NCI-H146 treated with DMSO at 0.1 percent for 48 hours (cell line): ENCODE results near the gene CFAP45.
A peak's percentile ranks its signal among the peaks of the same experiment; 100 is the strongest.

Source experiments
- DNase-seq: peaks from one replicate; lab custom pipeline; 2025; ENCODE audit not compliant: unreplicated experiment; lab: John Stamatoyannopoulos, UW

Gene CFAP45

DNA sequence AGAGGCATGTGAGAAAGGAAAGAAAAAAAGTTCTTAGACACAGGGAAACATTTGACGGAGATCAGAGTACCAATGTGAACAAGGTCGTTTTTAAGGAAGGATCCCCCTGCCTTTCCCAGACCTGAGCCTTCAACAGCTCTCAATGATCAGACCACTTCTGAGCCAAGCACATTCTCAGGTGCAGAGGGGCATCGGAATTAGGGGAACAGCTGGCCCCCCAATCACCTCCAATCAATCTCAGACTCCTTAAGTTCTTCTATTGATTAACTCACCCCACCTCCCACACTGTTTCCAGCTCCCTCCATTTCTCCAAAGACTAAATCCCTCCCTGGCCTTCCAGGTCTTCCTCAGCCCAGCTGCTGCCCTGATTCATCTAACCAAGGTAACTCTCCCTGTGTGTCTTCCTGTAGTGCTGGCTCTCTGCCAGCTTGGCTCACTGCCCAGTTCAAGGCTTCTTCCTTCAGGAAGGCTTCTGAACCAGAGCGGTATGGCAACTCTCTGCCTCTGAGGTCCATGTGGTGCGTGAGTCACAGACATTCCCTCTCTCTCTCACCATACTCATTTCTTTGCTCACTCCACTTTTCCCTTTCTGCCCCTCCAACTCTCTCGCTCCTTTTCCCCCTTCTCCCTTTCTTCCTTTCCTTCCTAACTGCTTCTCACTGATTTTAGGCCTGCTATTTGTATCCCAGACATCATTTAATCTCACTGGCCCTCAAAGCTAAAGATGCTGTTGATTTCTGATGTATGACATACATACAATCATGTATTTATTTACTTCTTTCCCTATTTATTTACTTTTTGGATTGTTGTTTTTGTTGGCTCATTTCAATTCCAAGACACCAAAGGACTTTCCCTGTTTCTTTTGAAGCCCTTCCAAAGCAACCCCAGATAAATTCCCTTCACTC, 18.1 kb downstream of the CFAP45 start:
- DNase-seq, result peak; percentile 81

DNA sequence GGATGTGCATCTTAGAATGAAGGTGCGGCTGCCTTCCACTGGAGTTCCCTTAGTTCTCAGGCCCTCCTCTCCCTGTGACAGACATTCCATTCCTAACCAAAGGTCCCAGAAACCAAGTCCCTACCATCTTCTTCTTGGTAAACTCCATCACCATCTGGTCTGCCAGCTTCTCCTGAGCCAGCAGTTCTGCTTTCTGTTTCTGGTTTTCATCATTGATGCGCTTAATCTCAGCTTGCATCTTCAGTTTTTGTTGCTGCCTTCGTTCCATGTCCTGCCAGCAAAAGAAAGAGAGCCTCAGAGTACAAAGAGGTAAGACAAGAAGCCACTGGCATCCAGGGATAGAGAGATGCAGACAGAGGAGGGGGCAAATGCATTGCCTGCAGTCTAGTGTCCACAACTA, 19.5 kb downstream of the CFAP45 start:
- no peak for DNase-seq

DNA sequence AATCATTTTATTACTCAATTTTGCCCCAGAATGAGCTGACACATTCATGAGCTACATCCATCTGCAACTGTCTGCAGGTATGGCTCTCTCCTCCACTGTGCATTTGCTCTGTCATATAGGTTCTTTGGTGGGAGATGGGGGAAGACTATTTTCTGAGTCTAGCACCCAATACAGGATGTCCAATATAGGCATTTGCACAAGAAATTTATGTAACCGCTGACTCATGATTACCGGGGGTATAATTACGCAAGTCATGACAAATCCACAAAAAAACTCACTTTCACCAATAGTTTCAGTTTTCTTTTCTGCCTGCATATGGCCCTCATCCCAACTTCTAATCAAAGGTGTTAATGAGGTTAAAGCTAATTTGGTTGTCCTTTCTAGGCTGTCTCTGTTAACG, 20.0 kb downstream of the CFAP45 start:
- no peak for DNase-seq

DNA sequence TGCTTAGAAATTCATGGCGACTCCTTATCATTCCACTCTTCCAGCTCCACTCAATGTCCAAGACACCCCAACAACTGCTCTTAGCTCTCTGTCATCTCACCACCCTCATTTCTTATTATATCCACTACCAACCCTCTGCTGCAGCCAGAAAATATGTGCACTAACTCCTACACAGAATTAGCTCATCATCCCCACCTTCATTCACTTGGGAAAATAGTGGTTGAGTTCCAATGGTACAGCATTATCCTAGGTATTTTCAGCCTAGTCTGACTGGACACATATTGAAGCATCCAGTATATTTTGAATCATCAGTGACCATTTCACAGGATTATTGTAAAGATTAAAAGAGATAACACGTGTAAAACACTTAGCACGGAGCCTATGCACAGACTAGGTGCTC, 20.8 kb downstream of the CFAP45 start:
- DNase-seq, result no peak

- no peak for DNase-seq
Measured at GRCh38 chr1:159877695-159878444, 22.1 kb downstream of the CFAP45 start.

- DNase-seq, result no peak
Measured at GRCh38 chr1:159873530-159874143, 26.3 kb downstream of the CFAP45 start.

DNA sequence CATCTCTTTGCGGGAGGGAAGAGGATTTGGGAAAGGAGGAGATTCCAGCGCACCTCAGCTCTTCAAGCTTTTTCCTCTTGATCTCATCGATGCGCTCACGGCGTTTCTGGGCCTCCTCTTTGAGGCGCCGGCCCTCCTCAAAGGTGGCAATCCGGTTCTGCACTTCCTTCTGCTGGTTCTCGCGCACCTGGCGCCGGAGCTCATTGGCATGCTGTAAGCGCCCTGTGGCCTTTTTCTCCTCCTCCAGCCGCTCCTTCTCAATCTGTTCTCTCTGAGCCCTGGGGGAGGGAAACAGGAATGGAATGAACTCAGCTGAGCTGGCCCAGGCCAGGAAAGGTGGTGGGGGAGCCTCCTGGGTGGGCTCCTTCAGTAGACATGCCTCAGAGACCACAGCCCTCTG, 27.1 kb downstream of the CFAP45 start:
- no peak for DNase-seq

- DNase-seq, result no peak
Measured at GRCh38 chr1:159870704-159871103, 29.3 kb downstream of the CFAP45 start.

GRCh38 chr1:159869607-159870006, 30.4 kb downstream of the CFAP45 start:
- no peak for DNase-seq

DNA sequence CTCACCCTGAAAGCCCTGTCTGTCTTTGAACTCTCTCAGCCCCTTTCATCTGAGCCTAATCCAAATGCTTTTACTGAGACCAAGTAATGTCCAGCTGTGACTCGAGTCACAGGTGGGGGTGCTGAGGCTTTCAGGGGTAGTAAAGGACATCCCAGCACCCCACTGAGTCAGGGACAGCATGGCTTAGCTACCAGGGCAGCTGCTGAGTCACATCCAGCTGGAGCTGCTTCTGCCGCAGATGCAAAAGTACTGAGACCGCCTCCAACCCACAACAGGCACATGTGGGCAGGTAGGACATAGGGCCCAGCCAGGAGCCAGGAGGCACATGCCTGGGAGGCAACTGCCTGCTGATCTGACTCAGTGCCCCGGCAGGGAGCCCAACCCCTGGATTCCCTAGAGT, 30.8 kb downstream of the CFAP45 start:
- DNase-seq, result no peak

DNA sequence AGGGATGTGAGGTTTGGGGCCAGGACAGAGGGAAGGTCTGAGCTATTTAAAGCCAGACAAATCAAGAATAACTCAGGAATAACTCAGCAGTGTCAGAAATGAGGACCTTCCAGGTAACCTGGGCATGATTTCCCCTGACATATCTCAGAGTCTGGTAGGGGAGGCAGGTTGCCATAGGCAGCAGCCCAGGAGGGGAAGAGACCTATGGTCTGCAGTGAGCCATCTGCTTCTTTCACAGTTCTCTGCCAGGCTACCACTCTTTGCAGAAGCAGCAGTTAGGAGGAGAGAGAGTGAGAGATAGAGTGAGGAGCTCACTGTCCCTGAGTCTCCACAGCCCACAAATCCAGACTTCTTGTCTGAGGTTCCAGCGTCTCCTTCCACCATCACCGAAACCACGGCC, 31.2 kb downstream of the CFAP45 start:
- DNase-seq, result no peak

GRCh38 chr1:159867664-159868026, 32.3 kb downstream of the CFAP45 start:
- peak; percentile 64 for DNase-seq

DNA sequence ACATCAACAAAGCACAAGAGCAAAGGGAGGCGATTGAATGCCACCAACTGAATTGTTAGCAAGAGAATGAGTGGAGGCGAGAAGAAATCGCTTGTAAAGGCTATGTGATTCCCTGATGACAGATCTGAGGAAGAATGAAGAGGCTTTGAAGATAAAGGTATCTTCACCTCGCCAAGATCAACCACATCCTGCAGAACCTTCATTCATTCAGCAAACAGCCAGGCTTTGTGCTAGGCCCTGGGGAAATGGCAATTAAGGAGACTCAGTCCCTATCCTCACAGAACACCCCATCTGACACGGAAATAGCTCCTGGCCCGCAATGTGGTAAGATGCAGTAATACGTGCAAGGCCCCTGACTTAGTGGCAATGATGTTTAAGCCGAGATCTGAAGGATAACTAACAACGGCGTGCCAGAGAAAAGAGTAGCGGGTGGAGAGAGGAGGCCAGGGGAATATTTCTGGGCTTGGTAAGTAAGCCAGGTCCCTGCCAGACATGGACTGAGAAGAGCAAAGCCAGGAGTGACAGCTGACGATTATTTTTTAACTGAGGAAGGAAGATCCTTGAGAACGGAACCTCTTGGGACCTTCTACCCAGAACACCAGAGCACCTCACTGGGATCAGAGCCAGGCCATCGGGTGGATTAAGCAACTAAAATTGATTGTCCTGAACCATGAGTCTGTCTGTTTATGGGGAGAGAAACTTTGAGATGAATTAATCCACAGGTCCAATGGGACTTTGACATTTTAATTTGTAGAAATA, 32.9 kb downstream of the CFAP45 start:
- no peak for DNase-seq

GRCh38 chr1:159866066-159866465, 33.9 kb downstream of the CFAP45 start:
- no peak for DNase-seq

- no peak for DNase-seq
Measured at GRCh38 chr1:159864262-159864661, 35.7 kb downstream of the CFAP45 start.

DNA sequence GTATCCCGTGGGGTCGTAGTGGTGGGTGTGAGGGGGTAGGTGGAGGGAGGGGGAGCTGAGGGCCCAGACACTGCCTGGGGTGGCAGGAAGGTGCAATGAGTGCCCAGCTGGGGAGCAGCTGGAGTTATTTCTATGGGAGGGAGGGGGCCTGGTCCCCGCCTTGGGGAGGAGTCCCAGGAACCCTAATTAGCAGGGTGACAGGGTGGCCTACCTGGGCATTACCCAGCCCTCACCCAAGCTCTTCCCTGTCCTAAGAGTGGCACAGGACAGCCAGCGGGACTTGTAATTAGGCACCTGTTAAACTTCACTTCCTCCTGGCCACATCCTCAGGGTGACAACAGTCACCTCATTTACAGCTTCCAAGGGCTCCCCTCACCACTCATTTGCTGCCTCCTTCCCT, 37.4 kb downstream of the CFAP45 start, which contains the start of gene VSIG8:
Gene VSIG8 (minus strand): TSS at position 101 of the 400 bp plus-strand sequence. CDS start 136 bp downstream, outside the sequence.
- no peak for DNase-seq

- no peak for DNase-seq
Measured at GRCh38 chr1:159862031-159862430, 37.9 kb downstream of the CFAP45 start.

DNA sequence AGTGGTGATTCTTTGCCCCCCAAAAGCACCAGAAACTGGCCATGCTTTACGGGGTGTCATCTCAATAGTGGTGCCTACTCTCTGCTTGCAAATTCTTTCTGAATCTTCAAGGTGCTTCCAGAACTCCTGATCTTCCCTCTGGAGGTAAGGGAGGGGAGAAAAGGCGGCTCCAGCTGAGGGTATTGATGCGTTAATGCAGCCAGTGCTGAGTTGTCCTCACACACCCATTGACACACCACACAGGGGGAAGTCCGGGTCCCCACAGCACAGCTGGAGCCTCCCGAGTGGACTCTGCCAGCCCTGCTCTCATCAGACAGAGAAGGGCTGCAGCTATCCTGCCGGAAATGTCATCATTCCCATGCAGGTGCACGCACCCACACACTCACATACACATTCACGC, 38.7 kb downstream of the CFAP45 start:
- no peak for DNase-seq

DNA sequence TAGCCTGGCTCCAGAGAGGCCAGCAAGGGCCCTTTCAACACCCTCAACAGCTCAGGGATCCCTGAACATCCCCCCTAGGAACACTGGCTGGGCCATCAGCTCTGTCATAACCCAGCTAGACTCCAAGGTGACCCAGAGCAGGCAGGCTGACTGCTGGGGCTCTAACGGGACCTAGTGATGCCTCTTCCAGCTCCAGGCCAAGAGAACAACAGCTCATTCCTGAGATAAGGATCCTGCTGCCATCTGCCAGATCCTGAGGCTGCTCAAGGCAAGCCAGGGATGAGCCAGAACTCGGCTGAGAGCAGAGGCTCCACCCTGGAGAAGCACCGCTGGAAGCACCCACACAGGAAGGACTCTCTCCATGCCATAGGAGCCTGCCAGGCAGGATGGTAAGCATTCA, 39.5 kb downstream of the CFAP45 start:
- no peak for DNase-seq

DNA sequence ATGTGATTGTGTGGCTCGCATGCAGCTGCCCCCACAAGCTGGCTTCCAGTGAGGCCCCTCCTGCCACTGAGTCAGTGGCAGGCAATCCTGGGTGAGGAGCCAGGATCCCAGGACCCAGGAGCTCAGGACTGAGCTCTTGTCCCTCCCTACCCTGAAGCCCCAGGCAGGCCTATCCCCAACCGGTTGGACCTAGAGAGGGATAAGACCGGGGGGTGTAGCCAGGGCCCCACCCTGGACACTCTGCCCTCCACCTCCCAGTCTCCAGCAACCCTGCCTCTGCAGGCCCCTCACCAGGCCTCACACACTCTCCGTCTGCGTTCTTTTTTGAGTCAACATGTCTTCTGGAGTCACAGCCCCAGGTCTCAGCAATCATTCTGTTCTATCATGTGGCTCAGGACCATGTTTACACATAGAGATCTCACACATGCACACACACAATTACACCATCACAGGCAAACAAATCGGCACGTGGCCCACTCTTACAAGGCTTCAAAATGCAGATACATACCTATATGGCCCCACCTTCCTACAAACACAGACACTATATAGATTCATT, 40.1 kb downstream of the CFAP45 start:
- no peak for DNase-seq

DNA sequence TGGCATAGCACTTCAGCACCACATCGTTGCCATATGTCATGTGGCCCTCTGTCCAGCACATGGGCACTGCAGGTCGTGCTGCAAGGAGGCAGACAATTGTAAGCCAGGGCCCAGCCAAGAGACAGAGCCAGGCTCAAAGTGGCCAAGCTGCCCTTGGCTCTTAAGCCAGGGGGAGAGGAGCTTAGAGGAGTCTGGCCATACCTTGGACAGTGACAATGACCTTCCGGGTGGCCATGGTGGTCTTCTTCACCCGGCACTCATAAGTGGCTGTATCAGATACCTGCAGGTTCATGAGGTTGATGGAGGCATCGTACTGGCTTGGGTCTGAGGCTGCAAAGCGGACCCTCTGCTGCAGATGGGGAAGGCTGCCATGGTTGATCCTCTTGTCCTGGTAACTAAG, 42.1 kb downstream of the CFAP45 start:
- no peak for DNase-seq
